Activated CD4-positive, alpha-beta T cell treated with anti-CD3 and anti-CD28 coated beads, Interleukin-2, amount 50 U/mL, for 48 hours (primary cell): ENCODE data around the gene FBXO21.
"Not testable (repeated sequence)": the region's sequence is repeated elsewhere in the genome, so short reads cannot be mapped to it uniquely, and the experiment has no call there.

ENCODE experiments used
- DNase-seq, 2 experiments: peaks; one replicate each; pipeline ENCODE4 v3.0.0-alpha.2; 2020

The FBXO21 gene

DNA sequence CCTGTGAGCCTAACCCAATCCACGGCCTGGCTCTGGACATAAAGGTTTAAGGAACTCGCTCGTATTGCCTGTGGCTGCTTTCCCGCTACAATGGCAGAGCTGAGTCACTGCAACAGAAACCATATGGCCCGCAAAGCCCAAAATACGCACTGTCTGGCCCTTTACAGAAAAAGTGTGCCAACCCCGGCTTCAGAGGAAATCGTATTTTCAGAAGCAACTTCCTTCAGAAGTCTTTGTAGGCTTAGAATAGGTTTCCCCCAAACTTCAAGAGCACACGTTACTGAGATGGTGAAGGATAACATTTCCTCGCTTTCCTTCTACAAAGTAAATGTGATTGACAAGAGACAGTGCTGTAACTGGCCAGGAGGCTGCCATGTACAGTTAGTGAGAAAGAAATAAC, 56.2 kb downstream of the FBXO21 start:
- DNase-seq = peak; percentile 66 to 76

- no peak for DNase-seq
Measured at GRCh38 chr12:117130801-117131200, 59.5 kb downstream of the FBXO21 start.

DNA sequence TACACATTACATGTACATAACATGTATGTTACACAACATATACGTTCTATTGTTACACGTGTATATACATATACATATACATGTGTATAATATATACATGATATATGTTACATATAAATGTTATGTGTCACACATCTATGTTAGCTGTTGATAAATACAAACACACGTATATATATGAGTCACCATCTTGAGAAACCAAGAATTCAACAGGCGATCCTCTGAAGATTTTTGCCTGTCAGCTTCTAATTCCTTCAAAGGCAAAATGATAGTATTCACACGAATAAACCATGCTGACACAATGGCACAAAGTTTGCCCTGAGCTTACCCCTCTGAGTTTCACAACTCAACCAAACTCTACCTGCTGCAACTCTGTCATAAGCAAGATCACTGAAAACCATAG, 60.9 kb downstream of the FBXO21 start:
- DNase-seq = no peak

GRCh38 chr12:117127933-117128823, 62.1 kb downstream of the FBXO21 start:
- DNase-seq = no peak

- no peak for DNase-seq
Measured at GRCh38 chr12:117126335-117126734, 63.9 kb downstream of the FBXO21 start.

DNA sequence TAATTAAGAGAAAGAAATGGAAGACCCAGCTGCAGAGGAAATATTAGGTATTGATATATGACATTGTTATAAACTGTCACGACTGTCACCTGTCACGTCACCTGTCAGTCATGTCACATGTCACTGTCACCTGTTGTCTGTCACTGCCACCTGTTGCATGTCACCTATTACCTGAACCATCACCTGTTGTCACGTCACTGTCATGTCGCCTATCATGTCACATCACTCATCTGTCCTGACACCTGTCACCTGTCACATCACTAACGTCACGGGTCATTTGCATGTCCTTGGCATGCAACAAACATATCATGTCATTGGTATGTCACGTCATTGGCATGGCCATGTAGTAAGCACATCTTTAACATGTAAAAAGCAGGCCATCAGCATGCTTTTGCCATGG, 64.5 kb downstream of the FBXO21 start:
- no peak for DNase-seq

GRCh38 chr12:117125272-117125613, 65.0 kb downstream of the FBXO21 start:
- no peak for DNase-seq

GRCh38 chr12:117124421-117125271, 65.6 kb downstream of the FBXO21 start:
- DNase-seq = no peak

DNA sequence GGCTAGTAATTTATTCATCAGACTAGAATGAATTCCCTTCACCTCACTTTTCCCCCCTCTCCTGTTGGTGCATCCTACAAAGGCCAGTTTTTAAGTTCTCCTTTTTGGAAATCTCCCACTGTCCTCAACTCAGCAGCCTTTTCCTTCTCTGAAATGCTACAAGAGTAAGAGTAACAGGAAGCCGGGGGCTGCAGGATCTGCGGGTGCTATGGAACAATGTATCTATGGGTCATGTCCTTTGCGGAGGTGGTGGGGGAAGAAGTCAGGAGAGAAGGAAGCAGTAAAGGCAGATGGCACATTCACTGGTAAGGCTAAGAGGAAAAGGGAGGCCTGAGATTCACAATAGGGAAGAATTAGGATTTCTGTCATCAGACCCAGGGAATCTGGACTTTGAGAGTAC, 68.8 kb downstream of the FBXO21 start:
- no peak for DNase-seq

GRCh38 chr12:117120787-117121186, 69.5 kb downstream of the FBXO21 start:
- DNase-seq = no peak

DNA sequence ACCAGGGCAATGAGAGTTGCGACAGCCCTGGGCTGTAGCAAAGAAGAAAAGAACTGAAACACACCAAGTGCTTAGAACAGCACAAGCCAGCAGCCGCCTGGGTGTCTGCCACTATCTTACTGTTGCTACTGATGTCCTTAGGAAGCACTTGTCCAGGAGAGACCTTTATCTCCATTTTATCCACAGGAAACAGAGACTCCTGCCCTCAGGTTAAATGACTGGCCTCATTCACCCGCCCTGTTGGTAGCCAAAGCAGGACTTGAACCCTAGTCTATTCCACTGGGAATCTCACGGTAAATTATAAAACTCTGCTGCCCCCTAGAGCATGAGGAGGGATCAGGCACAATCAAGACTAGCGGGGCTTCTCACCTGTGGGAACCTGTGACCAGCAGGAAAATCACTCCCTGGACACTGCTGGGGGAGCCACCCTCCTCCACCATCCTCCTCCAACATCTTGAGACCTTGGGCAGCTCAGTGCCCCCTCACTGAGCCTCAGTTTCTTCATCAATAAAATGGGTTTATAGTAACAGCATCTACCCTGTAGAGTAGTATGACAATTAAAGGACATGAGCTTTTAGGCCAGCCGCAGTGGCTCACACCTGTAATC, 70.6 kb downstream of the FBXO21 start:
- DNase-seq = peak; percentile 24 to 41

GRCh38 chr12:117118838-117119591, 71.3 kb downstream of the FBXO21 start:
- DNase-seq = no peak

- no peak for DNase-seq
Measured at GRCh38 chr12:117114784-117115183, 75.5 kb downstream of the FBXO21 start.

DNA sequence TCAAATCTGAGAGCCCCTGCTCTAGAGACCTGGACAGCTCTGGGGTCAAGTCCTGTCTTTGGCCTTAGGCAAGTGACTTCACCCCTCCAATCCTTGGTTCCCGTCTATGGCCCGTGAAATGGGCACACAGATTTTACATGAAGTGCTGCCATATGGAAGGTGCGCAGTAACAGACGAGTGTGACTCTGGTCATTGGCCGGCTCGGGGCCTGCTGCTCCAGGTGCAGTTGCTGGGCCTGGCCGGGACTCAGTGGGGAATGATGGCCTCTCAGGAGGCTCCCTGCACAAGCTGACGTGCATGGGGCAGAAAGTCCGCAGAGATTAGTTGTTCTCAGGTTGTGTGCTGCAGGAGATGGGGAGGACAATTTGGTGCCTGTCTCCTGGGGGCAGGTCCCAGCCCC, 77.0 kb downstream of the FBXO21 start:
- no peak for DNase-seq

- DNase-seq = no peak
Measured at GRCh38 chr12:117111821-117112595, 78.3 kb downstream of the FBXO21 start.

DNA sequence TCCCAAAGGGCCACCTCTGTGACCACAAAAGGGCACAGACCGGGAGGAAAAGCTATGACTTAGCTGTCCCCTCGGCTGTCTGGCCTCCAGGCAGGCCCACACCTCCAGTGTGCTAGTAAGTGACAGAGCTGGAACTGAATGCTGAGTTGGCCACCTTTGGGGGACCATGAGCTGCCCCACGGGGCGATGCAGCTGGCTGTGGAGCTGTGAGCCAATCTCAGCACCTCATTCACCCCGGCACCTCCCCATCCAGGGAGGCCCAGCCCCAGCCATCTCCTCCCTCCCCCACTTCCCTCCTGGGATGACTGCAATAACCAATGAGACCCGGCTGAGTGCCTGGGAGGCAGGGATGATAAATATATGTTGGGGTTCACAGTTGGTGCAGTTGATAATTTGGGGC, 78.9 kb downstream of the FBXO21 start:
- DNase-seq = no peak

GRCh38 chr12:117109943-117110635, 80.2 kb downstream of the FBXO21 start:
- no peak for DNase-seq

GRCh38 chr12:117105902-117106301, 84.4 kb downstream of the FBXO21 start:
- DNase-seq = peak; percentile 33 to 42

- not testable (repeated sequence) for DNase-seq
Measured at GRCh38 chr12:117104003-117104402, 86.3 kb downstream of the FBXO21 start.

DNA sequence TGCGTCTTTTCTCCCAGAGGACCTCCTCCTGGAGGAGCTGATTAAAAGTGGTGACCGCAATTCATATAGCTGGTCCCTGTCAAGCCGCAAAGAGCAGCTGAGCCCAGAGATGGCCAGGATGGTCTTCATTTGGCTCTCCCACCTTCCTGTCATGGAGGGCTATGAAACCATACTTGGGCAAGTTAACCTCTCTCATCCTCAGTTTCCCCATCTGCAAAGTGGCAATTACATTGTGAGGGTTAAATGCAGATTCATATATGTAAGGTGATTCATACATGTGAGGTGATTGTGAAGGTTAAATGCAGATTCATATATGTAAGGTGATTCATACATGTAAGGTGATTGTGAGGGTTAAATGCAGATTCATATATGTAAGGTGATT, 87.5 kb downstream of the FBXO21 start:
- no peak for DNase-seq
